ENCODE results near the gene AGFG2.
"Not testable (repeated sequence)": the region's sequence is repeated elsewhere in the genome, so short reads cannot be mapped to it uniquely, and the experiment has no call there.

The AGFG2 gene

GRCh38 chr7:100492738-100493475 is 46.1 kb upstream of the AGFG2 start:
- Histone ChIP-seq H3K4me3 (replicated peaks; ENCODE audit: insufficient read depth, low read length) (no peak overlapping the region; the same call in 1 of the 2 replicates), H3K27ac (replicated peaks) (no peak overlapping the region), H3K27me3 (ENCODE audit: insufficient read depth, poor library complexity, severe bottlenecking) (peaks cover 20% of the 10 kb centered on the region)
- DNase-seq (ENCODE audit: low read depth in 1 of 2, low spot score in 1 of 2): no peak
- TF ChIP-seq GABPA (IDR thresholded peaks at IDR 0.05; ENCODE audit: low read depth) (no peak), CTCF (IDR thresholded peaks at IDR 0.05; ENCODE audit: insufficient read depth, low read length) (no peak), POLR2AphosphoS5 (IDR thresholded peaks at IDR 0.05; ENCODE audit: low read depth) (no peak), SPI1 (IDR thresholded peaks at IDR 0.05; ENCODE audit: borderline replicate concordance, low read depth) (no peak)
- TF ChIP-seq, protein P1, sequence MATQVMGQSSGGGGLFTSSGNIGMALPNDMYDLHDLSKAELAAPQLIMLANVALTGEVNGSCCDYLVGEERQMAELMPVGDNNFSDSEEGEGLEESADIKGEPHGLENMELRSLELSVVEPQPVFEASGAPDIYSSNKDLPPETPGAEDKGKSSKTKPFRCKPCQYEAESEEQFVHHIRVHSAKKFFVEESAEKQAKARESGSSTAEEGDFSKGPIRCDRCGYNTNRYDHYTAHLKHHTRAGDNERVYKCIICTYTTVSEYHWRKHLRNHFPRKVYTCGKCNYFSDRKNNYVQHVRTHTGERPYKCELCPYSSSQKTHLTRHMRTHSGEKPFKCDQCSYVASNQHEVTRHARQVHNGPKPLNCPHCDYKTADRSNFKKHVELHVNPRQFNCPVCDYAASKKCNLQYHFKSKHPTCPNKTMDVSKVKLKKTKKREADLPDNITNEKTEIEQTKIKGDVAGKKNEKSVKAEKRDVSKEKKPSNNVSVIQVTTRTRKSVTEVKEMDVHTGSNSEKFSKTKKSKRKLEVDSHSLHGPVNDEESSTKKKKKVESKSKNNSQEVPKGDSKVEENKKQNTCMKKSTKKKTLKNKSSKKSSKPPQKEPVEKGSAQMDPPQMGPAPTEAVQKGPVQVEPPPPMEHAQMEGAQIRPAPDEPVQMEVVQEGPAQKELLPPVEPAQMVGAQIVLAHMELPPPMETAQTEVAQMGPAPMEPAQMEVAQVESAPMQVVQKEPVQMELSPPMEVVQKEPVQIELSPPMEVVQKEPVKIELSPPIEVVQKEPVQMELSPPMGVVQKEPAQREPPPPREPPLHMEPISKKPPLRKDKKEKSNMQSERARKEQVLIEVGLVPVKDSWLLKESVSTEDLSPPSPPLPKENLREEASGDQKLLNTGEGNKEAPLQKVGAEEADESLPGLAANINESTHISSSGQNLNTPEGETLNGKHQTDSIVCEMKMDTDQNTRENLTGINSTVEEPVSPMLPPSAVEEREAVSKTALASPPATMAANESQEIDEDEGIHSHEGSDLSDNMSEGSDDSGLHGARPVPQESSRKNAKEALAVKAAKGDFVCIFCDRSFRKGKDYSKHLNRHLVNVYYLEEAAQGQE (IDR thresholded peaks at IDR 0.05; ENCODE audit: insufficient replicate concordance, low read depth): no peak

DNA sequence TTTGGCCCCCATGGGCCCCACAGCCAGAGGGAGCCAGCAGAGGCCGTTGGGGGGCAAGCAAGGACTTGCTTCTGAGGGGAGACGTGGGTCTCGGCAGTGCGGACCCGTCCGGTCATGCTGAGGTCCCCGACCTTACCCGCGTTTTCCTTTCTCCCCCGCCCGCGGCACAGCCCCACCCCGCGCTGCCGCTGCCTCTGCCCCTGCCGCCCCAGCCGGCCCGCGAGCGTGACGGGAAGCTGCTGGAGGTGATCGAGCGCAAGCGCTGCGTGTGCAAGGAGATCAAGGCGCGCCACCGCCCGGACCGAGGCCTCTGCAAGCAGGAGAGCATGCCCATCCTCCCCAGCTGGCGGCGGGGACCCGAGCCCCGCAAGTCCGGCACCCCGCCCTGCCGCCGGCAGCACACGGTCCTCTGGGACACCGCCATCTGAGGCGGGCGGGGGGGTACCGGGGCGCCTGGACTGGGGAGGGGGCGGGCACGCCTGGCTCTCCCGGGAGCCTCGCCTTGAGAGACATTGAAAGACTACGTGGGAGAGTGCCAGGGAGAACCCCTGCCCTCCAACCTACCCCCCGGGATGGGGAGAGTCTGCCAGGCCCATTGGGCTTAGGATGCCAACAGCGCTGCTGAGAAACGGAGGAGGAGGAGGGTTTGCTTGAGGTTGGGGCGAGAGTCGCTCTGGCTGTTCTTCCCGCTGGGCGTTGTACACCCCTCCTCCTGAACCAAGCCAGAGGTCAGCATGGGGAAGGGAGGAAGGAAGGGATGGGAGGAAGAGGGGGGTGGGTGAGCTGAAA is 45.3 kb upstream of the AGFG2 start:
- TF ChIP-seq GABPA (IDR thresholded peaks at IDR 0.05; ENCODE audit: low read depth): no peak
- TF ChIP-seq POLR2AphosphoS5 (IDR thresholded peaks at IDR 0.05; ENCODE audit: low read depth): no peak
- no peak for TF ChIP-seq SPI1 (IDR thresholded peaks at IDR 0.05; ENCODE audit: borderline replicate concordance, low read depth)
- no peak for TF ChIP-seq CTCF (IDR thresholded peaks at IDR 0.05; ENCODE audit: insufficient read depth, low read length)
- TF ChIP-seq, protein P1 (IDR thresholded peaks at IDR 0.05; ENCODE audit: insufficient replicate concordance, low read depth): no peak

GRCh38 chr7:100496509-100496908 is 42.5 kb upstream of the AGFG2 start:
- no peak overlapping the region for H3K27ac ChIP-seq (replicated peaks)
- peaks cover 20% of the 10 kb centered on the region for H3K27me3 ChIP-seq (ENCODE audit: insufficient read depth, poor library complexity, severe bottlenecking)
- TF ChIP-seq CTCF (IDR thresholded peaks at IDR 0.05; ENCODE audit: insufficient read depth, low read length): no peak
- TF ChIP-seq GABPA (IDR thresholded peaks at IDR 0.05; ENCODE audit: low read depth): no peak
- TF ChIP-seq, protein P1 (IDR thresholded peaks at IDR 0.05; ENCODE audit: insufficient replicate concordance, low read depth): no peak
- TF ChIP-seq POLR2AphosphoS5 (IDR thresholded peaks at IDR 0.05; ENCODE audit: low read depth): no peak
- TF ChIP-seq SPI1 (IDR thresholded peaks at IDR 0.05; ENCODE audit: borderline replicate concordance, low read depth): no peak
- H3K4me3 ChIP-seq (replicated peaks; ENCODE audit: insufficient read depth, low read length): no peak overlapping the region
- no peak for DNase-seq (ENCODE audit: low read depth in 1 of 2, low spot score in 1 of 2)

More for the DNA sequence above, 45.3 kb upstream of the AGFG2 start:
- Histone ChIP-seq H3K27me3 (ENCODE audit: insufficient read depth, poor library complexity, severe bottlenecking) (peaks cover 20% of the 10 kb centered on the region), H3K27ac (replicated peaks) (no peak overlapping the region), H3K4me3 (replicated peaks; ENCODE audit: insufficient read depth, low read length) (peak overlapping the region; percentile 29)
- DNase-seq (ENCODE audit: low read depth in 1 of 2, low spot score in 1 of 2): peak in 1 of 2 experiments; percentile 37

- H3K27ac ChIP-seq (replicated peaks); H3K4me3 ChIP-seq (replicated peaks; ENCODE audit: insufficient read depth, low read length); DNase-seq (ENCODE audit: low read depth in 1 of 2, low spot score in 1 of 2); H3K27me3 ChIP-seq (ENCODE audit: insufficient read depth, poor library complexity, severe bottlenecking): not testable (repeated sequence)
These were observed 38.3 kb upstream of the AGFG2 start for GRCh38 chr7:100500743-100501142.

DNA sequence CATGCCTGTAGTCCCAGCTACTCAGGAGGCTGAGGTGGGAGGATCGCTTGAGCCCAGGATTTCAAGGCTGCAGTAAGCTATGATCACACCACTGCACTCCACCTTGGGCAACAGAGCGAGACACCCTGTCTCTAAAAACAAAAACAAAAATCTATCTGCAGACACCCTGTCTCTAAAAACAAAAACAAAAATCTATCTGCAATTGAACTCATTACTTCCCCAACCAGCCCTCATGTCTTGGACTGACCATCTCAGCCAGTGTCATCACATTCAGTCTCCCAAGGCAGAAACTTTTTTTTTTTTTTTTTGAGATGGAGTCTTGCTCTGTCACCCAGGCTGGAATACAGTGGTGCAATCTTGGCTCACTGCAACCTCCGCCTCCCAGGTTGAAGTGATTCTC is 35.0 kb upstream of the AGFG2 start:
- H3K27ac ChIP-seq (replicated peaks); DNase-seq (ENCODE audit: low read depth in 1 of 2, low spot score in 1 of 2); H3K27me3 ChIP-seq (ENCODE audit: insufficient read depth, poor library complexity, severe bottlenecking); H3K4me3 ChIP-seq (replicated peaks; ENCODE audit: insufficient read depth, low read length): not testable (repeated sequence)

Data from HL-60 (cell line).